ENCODE measurements around the gene SLC25A12. TPM values are rescaled to one million over a fixed set of nuclear protein-coding genes. Genes with fewer than 3 reads are reported as not detected.

SLC25A12 gene
- total and polyA plus RNA-seq, 2 experiments from 2014 or later, result 15.1 to 17.6 TPM

DNA sequence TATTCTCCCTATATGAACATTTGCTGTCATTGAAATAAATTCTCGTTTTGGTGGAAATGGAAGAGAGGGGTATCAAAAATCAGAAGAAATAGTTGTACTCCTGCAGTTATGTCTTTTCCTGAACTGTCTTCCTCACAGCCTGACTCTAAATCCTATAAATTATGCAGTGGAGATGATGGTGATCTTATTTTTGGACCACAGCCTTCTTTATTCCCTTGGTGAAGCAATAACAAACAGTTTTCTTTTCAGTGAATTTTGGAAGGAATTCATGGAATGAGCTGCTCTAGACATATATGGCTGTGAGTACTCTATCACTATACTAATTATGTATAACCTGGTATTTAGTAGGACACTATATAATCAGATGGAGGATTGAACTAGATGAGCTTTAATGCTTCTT is 1.7 kb upstream of the SLC25A12 start:
- peaks cover 15% of the 10 kb centered on the region for H3K4me1 ChIP-seq (ENCODE audit: insufficient read depth)
- H3K27ac ChIP-seq, result no peak overlapping the region
- no peaks in the 10 kb centered on the region for H3K27me3 ChIP-seq (replicated peaks; ENCODE audit: insufficient read depth)
- no peaks in the 10 kb centered on the region for H4K20me1 ChIP-seq (ENCODE audit: insufficient read depth)
- no peak overlapping the region for H3K4me3 ChIP-seq
- no peaks in the 10 kb centered on the region for H3K9me3 ChIP-seq (ENCODE audit: low read depth)
- WGBS, 2 experiments (ENCODE audit: low coverage in 1 of 2, low lambda C conversion rate in 2 of 2, missing lambda C conversion rate in 2 of 2), result 94% methylated on average over 1 of the region's 1 CpG
- peaks cover 16% of the 10 kb centered on the region for H3K79me2 ChIP-seq (ENCODE audit: insufficient read depth)
- H3K36me3 ChIP-seq (ENCODE audit: low read depth), result no peaks in the 10 kb centered on the region; the same call in 1 of the 2 replicates
- TF ChIP-seq EZH2phosphoT487 (IDR thresholded peaks at IDR 0.05; ENCODE audit: insufficient read depth, low read depth) (no peak), EZH2 (IDR thresholded peaks at IDR 0.05; ENCODE audit: insufficient read depth, poor library complexity, severe bottlenecking) (no peak)
- peak; percentile 23 for DNase-seq
- H3F3A ChIP-seq (ENCODE audit: insufficient read depth), result no peaks in the 10 kb centered on the region
- H3K9me2 ChIP-seq (ENCODE audit: insufficient read depth), result no peaks in the 10 kb centered on the region
- H3K9ac ChIP-seq, result no peak overlapping the region
- no peak overlapping the region; the same call in 1 of the 2 replicates for H2AFZ ChIP-seq
- no peak overlapping the region for H3K4me2 ChIP-seq (ENCODE audit: unreplicated experiment)
- in situ Hi-C loops (cut with MboI), result no loop called here

DNA sequence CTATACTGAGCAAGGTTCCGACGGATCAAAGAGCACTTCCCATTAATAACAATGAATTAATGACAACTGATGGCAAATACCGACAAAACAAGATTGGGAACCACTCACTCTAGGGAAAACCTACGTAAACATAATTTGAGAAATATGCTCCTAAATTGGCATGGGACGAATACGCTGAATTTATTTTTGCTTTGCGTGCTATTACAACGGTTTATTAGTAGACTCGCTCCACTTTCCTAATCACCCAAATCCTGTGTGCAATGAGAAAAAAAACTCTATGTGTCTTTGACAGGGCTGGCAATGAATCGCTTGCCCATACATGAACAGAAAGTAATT is 536 bp upstream of the SLC25A12 start:
- Histone ChIP-seq H3K4me1 (ENCODE audit: insufficient read depth) (peaks cover 15% of the 10 kb centered on the region), H4K20me1 (ENCODE audit: insufficient read depth) (no peaks in the 10 kb centered on the region), H3K4me2 (ENCODE audit: unreplicated experiment) (peak overlapping the region; percentile 88), H3K9me2 (ENCODE audit: insufficient read depth) (no peaks in the 10 kb centered on the region), H2AFZ (peak overlapping the region; percentile 100), H3K36me3 (ENCODE audit: low read depth) (peaks cover 6% of the 10 kb centered on the region; the same call in 1 of the 2 replicates), H3K9ac (peak overlapping the region; percentile 87), H3K27me3 (replicated peaks; ENCODE audit: insufficient read depth) (no peaks in the 10 kb centered on the region), H3F3A (ENCODE audit: insufficient read depth) (no peaks in the 10 kb centered on the region), H3K79me2 (ENCODE audit: insufficient read depth) (peaks cover 19% of the 10 kb centered on the region), H3K9me3 (ENCODE audit: low read depth) (no peaks in the 10 kb centered on the region), H3K27ac (peak overlapping the region; percentile 67), H3K4me3 (peak overlapping the region; percentile 100)
- WGBS, 2 experiments (ENCODE audit: low coverage in 1 of 2, low lambda C conversion rate in 2 of 2, missing lambda C conversion rate in 2 of 2), result 13% methylated on average over 10 of the region's 10 CpGs
- peak; percentile 40 for DNase-seq
- no peak for TF ChIP-seq EZH2phosphoT487 (IDR thresholded peaks at IDR 0.05; ENCODE audit: insufficient read depth, low read depth)
- no peak for TF ChIP-seq EZH2 (IDR thresholded peaks at IDR 0.05; ENCODE audit: insufficient read depth, poor library complexity, severe bottlenecking)
- in situ Hi-C loops (cut with MboI), result no loop called here

DNA sequence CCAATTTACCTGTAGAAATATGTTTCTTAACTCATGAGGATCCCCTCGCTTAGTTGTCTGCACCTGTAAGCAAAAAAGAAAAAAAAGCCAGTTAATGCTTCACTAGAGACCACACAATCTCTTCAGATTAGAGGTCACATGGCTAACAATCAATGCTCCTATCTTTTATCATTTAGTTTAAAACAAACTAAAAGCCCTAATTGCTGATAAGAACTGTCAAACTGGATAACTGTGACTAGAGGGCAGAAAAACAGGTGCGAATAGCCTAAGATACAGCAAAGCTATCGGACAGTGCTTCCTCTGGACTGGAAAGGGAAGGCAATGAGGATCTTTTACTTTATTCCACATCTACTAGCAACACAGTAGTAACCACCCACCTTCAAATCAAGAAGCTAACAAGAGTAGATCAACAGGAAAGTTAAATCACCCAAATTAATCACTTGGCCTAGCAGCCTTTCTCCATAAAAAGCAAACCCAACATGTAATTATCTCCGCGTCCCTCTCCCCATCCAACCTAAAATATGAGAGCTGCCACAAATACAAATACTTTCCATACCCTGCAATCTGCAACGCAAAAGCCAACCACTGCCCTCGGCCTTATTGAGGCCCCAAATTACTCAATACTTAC is 734 bp downstream of the SLC25A12 start:
- Histone ChIP-seq H3K79me2 (ENCODE audit: insufficient read depth) (peaks cover 28% of the 10 kb centered on the region), H3F3A (ENCODE audit: insufficient read depth) (no peaks in the 10 kb centered on the region), H3K9ac (peak overlapping the region; percentile 87), H3K9me2 (ENCODE audit: insufficient read depth) (no peaks in the 10 kb centered on the region), H2AFZ (peak overlapping the region; percentile 100), H3K4me1 (ENCODE audit: insufficient read depth) (peaks cover 15% of the 10 kb centered on the region), H3K36me3 (ENCODE audit: low read depth) (peaks cover 6% of the 10 kb centered on the region; the same call in 1 of the 2 replicates), H3K4me3 (peak overlapping the region; percentile 100), H3K9me3 (ENCODE audit: low read depth) (no peaks in the 10 kb centered on the region), H3K27ac (peak overlapping the region; percentile 67), H3K4me2 (ENCODE audit: unreplicated experiment) (peak overlapping the region; percentile 88), H3K27me3 (replicated peaks; ENCODE audit: insufficient read depth) (no peaks in the 10 kb centered on the region), H4K20me1 (ENCODE audit: insufficient read depth) (no peaks in the 10 kb centered on the region)
- in situ Hi-C loops (cut with MboI), result no loop called here
- peak; percentile 47 for DNase-seq
- 30 to 36% methylated on average over 7 of the region's 7 CpGs for WGBS, 2 experiments (ENCODE audit: low coverage in 1 of 2, low lambda C conversion rate in 2 of 2, missing lambda C conversion rate in 2 of 2)
- TF ChIP-seq EZH2phosphoT487 (IDR thresholded peaks at IDR 0.05; ENCODE audit: insufficient read depth, low read depth), result no peak
- TF ChIP-seq EZH2 (IDR thresholded peaks at IDR 0.05; ENCODE audit: insufficient read depth, poor library complexity, severe bottlenecking), result no peak

DNA sequence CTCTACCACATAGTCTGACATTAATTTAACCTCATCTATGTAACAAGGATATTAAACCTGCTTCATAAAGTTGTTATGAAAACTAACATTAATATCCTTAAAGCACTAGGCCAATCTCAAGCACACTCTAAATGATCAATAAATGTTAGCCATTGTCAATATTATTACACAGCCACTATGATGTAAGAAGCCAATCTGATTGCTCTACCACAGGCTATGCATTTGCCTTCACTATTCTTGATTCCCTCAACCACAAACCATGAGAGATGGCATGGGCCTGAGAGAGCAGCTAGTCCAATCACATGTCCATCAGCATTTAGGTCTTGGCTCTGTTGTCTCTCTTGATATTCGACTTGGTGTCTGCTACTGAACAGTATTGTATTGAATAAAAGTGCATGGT is 4.2 kb downstream of the SLC25A12 start:
- H3K36me3 ChIP-seq (ENCODE audit: low read depth), result peaks cover 6% of the 10 kb centered on the region; the same call in 1 of the 2 replicates
- H2AFZ ChIP-seq, result no peak overlapping the region
- no peak overlapping the region for H3K27ac ChIP-seq
- H3K9me2 ChIP-seq (ENCODE audit: insufficient read depth), result no peaks in the 10 kb centered on the region
- no peak overlapping the region for H3K4me2 ChIP-seq (ENCODE audit: unreplicated experiment)
- no peak overlapping the region for H3K9ac ChIP-seq
- no peak for DNase-seq
- H3K4me3 ChIP-seq, result no peak overlapping the region
- no peaks in the 10 kb centered on the region for H3K9me3 ChIP-seq (ENCODE audit: low read depth)
- H3K4me1 ChIP-seq (ENCODE audit: insufficient read depth), result peaks cover 13% of the 10 kb centered on the region
- no peak for TF ChIP-seq EZH2 (IDR thresholded peaks at IDR 0.05; ENCODE audit: insufficient read depth, poor library complexity, severe bottlenecking)
- no peak for TF ChIP-seq EZH2phosphoT487 (IDR thresholded peaks at IDR 0.05; ENCODE audit: insufficient read depth, low read depth)
- in situ Hi-C loops (cut with MboI), result no loop called here
- H4K20me1 ChIP-seq (ENCODE audit: insufficient read depth), result no peaks in the 10 kb centered on the region
- peaks cover 28% of the 10 kb centered on the region for H3K79me2 ChIP-seq (ENCODE audit: insufficient read depth)
- no peaks in the 10 kb centered on the region for H3K27me3 ChIP-seq (replicated peaks; ENCODE audit: insufficient read depth)
- WGBS, 2 experiments (ENCODE audit: low coverage in 1 of 2, low lambda C conversion rate in 2 of 2, missing lambda C conversion rate in 2 of 2), result 37 to 43% methylated on average over 1 of the region's 1 CpG
- H3F3A ChIP-seq (ENCODE audit: insufficient read depth), result no peaks in the 10 kb centered on the region
